HG02840 (cell line): ENCODE results near the gene PSMD9.
"Not testable (repeated sequence)": the region's sequence is repeated elsewhere in the genome, so short reads cannot be mapped to it uniquely, and the experiment has no call there.

ENCODE experiments used
- ATAC-seq: cut with Tn5 transposase; IDR thresholded peaks from one replicate; pipeline ENCODE4 v1.9.1; 2021; ENCODE audit warnings: mild to moderate bottlenecking, moderate library complexity, moderate number of reproducible peaks; ENCODE audit not compliant: unreplicated experiment, low FRiP score

The PSMD9 gene

GRCh38 chr12:121872546-121873215, 15.9 kb upstream of the PSMD9 start:
- ATAC-seq: no peak

- ATAC-seq: no peak
Measured at GRCh38 chr12:121873216-121873569, 15.4 kb upstream of the PSMD9 start.

DNA sequence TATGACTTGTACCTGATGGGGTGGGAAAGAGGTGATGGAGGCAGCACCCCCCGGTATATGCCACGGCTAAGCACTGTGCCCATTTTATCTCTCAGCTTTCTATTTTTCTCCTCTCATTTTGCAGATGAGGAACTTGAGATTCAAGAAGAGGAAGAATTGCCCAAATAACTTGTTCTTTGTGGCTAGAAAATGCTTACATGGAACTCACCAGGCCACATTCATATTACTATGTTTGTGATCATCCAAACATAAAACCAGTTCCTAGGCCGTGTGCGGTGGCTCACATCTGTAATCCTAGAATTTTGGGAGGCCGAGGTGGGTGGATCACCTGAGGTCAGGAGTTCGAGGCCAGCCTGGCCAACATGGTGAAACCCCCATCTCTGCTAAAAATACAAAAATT, 14.5 kb upstream of the PSMD9 start:
- no peak for ATAC-seq

DNA sequence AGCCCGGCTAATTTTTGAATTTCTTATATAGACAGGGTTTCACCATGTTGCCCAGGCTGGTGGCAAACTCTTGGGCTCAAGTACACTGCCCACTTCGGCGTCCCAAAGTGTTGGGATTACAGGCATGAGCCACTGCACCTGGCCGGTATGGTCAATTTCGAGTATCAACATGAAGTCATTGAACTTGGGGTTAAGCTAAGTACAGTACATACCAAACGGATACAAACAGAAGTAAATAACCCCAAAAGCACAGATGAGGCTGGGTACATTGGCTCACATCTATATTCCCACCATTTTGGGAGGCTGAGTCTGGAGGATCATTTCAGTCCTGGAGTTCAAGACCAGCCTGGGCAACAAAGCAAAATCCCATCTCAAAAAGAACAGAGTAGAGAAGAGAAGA, 13.0 kb upstream of the PSMD9 start:
- no peak for ATAC-seq

DNA sequence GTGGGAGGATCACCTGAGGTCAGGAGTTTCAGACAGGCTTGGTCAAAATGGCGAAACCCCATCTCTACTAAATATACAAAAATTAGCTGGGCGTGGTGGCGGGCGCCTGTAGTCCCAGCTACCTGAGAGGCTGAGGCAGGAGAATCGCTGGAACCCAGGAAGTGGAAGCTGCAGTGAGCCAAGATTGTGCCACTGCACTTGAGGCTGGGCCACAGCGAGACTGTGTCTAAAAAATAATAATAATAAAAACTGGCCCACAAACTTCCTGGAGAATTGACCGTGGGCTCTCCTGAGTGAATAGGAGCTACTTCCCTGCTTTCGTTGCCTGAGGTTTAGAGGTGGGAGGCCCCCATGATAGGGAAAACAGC, 12.5 kb upstream of the PSMD9 start:
- ATAC-seq: not testable (repeated sequence)

- ATAC-seq: no peak
Measured at GRCh38 chr12:121883315-121883660, 5.3 kb upstream of the PSMD9 start.

GRCh38 chr12:121885129-121885528, 3.5 kb upstream of the PSMD9 start:
- not testable (repeated sequence) for ATAC-seq

DNA sequence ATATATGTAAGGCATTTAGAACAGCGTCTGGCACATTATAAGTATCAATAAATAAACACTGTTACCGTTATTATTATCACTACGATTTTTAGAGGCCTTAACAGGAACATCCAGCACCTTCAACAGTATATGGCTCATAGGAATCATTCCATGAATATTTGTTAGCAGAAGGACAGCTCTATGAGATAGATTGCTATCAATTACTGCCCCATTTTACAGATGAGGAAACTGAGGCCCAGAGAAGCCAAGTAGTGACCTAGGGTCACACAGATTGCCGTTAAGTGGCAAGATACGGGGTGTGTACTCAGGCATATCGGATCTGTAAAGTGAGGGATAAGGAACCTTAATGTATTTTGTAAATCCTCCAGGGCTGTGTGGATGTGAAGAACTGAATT, 510 bp upstream of the PSMD9 start:
- no peak for ATAC-seq

DNA sequence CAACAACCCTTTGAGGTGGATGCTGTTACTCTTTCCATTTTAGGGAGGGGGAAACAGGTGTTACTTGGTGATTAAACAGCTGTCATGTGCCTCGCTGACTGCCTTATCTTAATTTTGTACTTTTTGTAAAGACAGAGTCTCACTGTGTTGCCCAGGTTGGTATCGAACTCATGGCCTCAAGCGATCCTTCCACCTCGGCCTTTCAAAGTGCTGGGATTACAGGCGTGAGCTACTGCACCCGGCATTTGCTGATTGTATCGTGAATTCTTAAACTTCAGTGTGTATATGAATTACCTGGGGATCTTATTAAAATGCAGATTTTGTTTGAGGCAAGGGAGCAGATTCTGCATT, 659 bp downstream of the PSMD9 start:
- ATAC-seq: no peak

- not testable (repeated sequence) for ATAC-seq
Measured at GRCh38 chr12:121889661-121890060, 1.1 kb downstream of the PSMD9 start.

DNA sequence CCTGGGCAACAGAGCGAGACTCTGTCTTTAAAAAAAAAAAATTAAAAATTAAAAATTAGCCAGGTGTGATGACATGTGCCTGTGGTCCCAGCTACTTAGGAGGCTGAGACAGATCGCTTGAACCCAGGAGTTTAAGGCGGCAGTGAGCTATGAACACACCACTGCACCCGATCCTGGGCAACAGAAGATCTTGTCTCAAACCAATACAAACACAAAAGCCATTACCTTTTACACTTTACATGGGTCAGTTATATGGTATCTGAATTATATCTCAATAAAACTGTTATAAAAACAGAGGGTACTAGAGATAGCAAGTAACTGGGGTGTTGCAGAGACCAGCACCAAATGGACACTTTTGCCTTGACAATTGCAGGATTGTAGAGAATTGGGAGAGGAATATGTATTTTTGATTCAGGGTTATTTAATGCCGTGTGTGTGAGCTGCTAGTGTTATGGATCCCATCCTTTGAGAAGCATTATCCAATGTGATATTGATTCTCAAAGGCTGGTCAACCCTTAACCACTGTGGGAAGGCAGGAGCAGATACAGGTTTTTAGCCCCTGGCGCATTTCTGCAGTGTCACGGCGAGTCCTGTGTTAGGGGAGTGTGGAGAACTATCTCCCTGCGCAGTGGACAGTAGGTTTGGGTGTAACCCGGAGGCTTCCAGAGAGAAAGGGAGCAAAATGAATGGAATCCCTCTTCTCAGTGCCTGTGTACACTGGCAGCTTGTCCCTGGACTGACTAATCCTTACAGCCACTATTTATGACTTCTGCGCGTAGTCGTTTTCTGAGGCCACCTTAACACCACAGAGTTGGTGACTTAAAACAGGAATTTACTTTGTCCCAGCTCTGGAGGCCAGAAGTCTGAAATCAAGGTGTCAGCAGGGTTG, 4.3 kb downstream of the PSMD9 start:
- ATAC-seq: no peak

DNA sequence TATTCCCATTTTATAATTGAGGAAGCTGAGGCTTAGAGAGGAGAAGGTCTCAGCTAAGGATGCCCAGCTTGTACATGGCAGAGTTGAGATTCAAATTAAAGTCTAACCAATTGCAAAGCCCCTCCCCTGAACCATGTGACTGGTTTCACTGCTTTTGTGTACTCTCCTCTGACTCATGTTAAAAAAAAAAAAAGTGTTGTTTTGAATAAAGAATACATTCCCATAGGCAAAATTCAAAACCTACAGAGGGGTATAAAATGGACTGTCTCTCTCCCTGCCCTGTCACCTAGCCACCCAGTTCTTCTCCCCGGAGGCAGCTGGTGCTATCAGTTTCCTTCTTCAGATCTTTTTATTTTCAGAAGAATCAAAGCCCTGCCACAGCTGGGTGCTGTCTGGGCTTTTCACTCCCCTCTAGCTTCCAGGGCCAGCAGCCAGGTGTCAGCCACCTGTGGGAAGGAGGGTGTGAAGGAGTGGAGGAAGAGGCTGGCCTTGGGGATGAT, 5.4 kb downstream of the PSMD9 start:
- no peak for ATAC-seq

- no peak for ATAC-seq
Measured at GRCh38 chr12:121894633-121895032, 6.0 kb downstream of the PSMD9 start.

DNA sequence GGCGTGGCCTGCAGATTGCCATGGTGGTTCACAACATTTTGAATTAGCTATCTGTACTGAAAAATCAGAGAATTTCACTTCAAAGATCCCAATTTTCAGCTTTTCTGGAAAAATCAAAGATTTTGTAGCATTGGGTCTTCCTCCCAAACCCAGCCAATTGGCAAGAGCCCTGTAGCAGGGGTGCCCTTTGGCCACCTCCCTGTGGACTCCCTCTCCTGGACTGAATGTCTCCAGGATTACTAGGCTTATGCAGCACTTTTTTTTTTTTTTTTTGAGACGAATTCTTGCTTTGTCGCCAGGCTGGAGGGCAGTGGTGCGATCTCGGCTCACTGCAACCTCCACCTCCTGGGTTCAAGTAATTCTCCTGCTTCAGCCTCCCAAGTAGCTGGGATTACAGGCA, 9.7 kb downstream of the PSMD9 start:
- ATAC-seq: no peak

- ATAC-seq: no peak
Measured at GRCh38 chr12:121899590-121899989, 11.0 kb downstream of the PSMD9 start.

- ATAC-seq: no peak
Measured at GRCh38 chr12:121903202-121903601, 14.6 kb downstream of the PSMD9 start.

DNA sequence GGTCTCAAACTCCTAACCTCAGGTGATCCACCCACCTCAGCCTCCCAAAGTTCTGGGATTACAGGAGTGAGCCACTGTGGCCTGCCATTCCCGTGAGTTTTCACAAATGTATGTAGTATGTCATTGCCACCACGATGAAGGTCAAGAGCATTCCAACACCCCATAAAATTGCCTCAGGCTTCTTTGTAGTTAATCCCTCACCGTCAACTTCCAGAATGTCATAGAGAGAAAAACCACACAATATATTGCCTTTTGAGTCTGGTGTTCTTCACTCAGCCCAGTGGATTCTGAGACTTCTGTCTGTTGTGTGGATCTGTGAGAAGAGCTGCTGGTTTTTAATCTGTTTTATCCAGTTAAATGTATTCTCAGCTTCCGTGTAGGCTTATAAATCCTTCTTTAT, 17.2 kb downstream of the PSMD9 start:
- no peak for ATAC-seq

DNA sequence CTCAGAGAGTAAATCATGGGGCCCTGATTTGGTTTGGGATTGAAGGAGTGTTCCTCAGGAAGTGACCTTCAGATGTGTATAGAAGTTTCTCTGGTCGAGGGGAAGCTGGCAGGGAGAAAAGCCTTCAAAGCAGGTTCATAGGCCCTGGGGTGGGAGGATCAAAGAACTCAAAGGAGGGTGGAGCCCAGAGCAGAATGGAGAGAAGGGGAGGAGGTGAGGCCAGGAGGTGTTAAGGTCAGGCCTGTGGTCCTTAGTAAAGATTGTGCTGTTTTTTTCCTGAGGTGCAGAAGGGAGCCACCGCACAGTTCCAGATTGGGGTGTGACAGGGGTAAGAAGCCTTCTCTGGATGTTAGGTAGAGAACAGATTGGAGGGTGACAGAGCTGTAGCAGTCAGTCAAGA, 20.1 kb downstream of the PSMD9 start:
- no peak for ATAC-seq

GRCh38 chr12:121911824-121912585, 23.4 kb downstream of the PSMD9 start:
- no peak for ATAC-seq

- no peak for ATAC-seq
Measured at GRCh38 chr12:121915841-121916321, 27.3 kb downstream of the PSMD9 start.

- ATAC-seq: no peak
Measured at GRCh38 chr12:121916719-121917118, 28.1 kb downstream of the PSMD9 start.
